NCI-H526 (cell line): ENCODE measurements around the gene SLC1A7.
"Not testable (repeated sequence)": the region's sequence is repeated elsewhere in the genome, so short reads cannot be mapped to it uniquely, and the experiment has no call there.

ENCODE experiments used
- DNase-seq, 2 experiments: peaks; one replicate each; lab custom pipeline; 2025; lab: John Stamatoyannopoulos, UW

SLC1A7 gene

GRCh38 chr1:53142226-53142853 is at the start of gene SLC1A7:
TSS of gene SLC1A7 (minus strand) at chr1:53142638. CDS start at chr1:53142449, 189 bp downstream.
- DNase-seq = no peak

GRCh38 chr1:53190210-53190611 is 47.8 kb upstream of the SLC1A7 start:
- DNase-seq = no peak

- no peak for DNase-seq
These were observed 46.6 kb upstream of the SLC1A7 start for GRCh38 chr1:53189061-53189460.

DNA sequence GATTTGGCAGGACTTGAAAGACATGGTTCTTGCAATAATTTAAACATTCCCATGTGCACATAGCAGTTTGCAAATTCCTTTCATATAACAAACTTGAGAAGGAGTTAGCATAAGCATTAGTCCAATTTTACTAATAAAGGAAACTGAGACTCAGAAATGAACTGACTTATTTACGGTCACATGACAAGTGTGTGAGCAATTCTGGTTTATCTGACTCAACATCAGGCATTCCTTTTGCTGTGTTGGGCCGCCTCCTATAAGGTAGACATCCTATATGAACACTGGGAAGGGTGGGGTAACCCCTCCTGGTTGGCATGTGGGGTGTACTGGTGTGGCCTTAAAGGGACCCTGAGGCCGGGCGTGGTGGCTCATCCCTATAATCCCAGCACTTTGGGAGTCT is 45.7 kb upstream of the SLC1A7 start:
- DNase-seq = no peak

GRCh38 chr1:53187401-53187800 is 45.0 kb upstream of the SLC1A7 start:
- no peak for DNase-seq

DNA sequence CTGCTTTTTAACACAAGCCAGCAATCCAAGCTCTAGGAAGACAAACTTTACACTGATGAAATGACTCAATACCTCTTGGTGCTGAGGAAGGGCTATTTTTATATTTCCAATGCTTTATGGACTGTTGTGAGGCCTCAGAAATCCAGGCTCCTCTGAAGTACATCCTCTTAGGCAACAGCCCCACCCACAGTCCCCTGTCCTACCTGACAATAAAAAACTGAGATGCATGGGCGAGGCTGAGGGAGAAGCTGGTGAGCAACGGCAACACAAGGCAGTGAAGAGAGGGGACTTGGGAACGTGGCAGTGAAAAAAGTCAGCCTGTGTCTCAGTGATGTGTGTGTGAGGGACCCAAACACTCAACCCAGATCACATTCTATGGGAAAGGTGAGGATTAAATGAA is 44.1 kb upstream of the SLC1A7 start:
- DNase-seq = no peak

- DNase-seq = not testable (repeated sequence)
These were observed 43.5 kb upstream of the SLC1A7 start for GRCh38 chr1:53185955-53186297.

DNA sequence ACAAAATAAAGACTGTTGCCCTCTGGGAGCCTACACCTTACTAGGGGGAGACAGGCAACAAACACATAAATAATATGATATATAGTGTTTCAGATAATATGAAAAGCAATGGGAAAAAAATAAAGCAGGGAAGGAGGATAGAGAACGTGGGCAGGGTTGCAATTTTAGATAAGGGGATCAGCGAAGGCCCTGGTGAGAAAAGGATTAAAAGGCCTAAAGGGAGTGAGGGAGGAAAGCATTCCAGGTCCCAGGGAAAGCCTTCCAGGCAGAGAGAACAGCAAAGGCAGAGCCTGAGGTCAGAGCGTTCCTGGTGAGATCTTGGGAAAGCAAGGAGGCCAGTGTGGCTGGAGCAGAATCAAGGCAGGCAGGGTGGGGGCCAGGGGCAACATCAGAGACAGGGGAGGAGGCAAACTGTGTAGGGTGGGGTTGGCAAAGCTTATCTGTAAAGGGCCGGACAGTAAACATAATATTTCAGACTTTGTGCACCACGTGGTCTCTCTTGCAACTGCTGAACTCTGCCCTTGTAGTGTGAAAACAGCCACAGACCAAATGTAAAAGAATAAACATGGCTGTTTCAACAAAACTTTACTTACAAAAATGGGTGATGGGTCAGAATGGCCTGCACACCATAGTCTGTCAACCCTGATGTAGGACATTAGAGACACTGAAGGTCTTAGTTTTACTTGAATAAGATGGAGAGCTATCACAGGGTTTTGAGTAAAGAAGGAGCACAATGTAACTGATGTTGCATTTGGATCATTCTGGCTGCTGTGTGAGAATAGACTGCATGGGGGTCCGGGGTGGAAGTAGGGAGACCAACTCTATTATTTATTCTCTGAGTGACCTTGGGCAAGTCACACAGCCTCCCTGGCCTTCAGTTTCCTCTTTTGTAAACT is 40.9 kb upstream of the SLC1A7 start:
- no peak for DNase-seq

DNA sequence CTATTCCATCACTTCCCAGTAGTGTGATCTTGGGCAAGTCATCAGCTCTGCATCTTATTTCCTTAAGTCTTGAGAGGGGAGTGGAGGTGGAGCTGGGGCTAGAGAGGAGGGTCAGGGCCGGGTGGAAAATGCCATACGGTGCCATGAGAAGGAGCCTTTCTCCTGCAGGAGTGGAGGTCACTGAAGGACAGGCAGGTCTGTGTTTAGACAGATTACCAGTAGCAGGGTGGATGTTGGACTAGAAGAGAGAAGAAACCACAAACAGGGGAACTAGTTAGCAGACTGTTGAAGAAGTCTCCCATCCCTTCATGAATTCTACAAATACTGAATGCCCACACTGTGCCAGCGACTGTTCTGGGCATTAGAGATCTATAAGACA is 40.3 kb upstream of the SLC1A7 start:
- DNase-seq = no peak

DNA sequence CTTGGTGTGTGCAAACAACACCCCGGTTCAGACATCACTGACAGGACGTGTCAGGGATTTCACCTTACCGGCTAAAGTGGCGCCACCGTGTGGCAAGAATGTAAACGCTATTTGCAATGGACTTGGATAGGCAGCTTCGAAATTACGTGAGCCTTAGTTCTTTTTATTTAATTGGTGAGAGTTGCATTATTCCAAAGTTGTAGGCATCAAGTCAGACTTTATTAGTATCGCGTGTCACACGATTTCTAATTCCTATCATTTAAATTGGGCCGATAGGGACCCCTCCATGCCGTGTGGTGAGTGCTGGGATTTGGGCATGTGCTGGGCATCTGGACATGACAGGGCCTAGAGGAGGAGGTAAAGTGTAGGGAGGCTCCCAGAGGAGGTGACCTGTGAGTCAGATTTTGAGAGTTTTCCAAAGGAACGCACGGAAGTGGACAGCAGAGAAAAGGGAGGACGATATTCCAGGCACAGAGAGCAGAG is 39.7 kb upstream of the SLC1A7 start:
- DNase-seq = peak; percentile 14 to 84

- DNase-seq = no peak
These were observed 38.5 kb upstream of the SLC1A7 start for GRCh38 chr1:53180951-53181350.

DNA sequence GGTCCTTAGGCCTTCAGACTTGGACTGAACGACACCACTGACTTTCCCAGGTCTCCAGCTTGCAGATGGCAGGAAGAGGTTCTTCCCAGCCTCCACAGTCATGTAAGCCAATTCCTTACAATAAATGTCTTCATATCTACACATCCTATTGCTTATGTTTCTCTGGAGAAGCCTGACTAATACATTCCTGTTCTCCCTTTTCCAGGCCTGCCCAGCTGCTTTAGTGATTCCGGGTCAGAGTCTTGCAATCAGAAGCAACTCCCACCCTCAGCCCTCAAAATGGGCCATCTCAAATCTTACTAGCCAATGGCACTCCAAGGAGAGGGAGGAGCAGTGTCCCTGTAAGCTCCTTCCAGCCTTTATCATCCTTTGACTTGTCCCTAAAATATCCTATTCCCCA is 37.8 kb upstream of the SLC1A7 start:
- no peak for DNase-seq

DNA sequence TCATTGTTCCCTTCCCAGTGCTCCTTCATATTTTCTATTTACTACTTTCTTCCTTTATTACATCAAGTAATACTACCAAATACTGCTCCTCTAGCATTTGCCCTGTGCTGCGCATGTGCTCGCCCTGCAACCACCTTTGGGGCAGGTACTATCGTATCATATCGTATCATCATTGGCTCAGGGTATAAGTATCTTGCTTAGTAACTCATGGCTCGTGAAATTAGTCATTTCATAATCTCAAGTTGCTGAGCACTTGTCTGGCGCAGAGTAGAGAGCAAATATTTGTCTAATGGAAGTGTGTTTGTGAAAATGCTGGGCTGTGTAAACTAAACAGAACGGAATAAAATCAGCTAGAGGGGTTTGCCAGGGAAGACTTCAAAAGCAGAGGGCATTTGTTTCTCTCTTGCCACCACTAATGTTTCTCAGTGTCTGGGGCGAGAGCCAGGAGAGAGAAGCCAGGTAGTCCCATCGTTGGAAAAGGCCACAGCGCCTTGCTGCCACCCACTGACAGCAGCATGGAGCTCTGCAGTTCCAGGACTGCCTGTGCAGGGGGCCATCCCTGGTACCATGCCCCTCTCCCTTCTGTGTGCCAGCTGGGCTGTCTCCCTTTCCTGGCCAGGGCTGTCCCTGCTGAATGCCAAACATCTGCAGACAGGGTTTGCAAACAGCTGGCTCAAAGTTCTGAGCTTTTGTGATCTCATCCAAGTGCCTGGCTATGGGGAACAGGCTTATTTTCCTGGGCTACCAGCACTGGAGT is 34.2 kb upstream of the SLC1A7 start:
- peak in 1 of 2 experiments; percentile 10 for DNase-seq

GRCh38 chr1:53174971-53175913 is 32.8 kb upstream of the SLC1A7 start:
- DNase-seq = no peak

GRCh38 chr1:53172426-53173128 is 30.1 kb upstream of the SLC1A7 start:
- DNase-seq = peak; percentile 29 to 41

GRCh38 chr1:53166912-53167311 is 24.5 kb upstream of the SLC1A7 start:
- no peak for DNase-seq

- no peak for DNase-seq
These were observed 23.9 kb upstream of the SLC1A7 start for GRCh38 chr1:53166366-53166765.

GRCh38 chr1:53165408-53165961 is 23.0 kb upstream of the SLC1A7 start:
- no peak for DNase-seq

DNA sequence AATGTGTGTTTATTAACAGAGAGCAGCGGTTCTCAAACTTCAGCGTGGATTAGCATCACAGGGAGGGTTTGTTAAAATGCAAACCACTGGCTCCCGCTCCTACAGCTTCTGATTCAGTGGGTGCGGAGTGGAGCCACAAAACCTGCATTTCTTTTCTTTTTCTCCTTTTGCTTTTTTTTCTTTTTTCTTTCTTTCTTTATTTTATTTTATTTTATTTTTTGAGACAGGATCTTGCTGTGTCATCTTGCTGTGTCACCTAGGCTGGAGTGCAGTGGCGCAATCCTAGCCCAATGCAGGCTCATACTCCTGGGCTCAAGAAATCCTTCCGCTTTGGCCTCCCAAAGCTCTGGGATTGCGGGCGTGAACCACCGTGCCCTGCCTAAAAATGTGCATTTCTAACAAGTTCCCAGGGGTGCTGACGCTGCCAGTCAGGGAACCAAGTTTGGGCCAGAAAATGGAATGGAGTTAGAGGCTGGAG is 20.9 kb upstream of the SLC1A7 start:
- no peak for DNase-seq

GRCh38 chr1:53162621-53163020 is 20.2 kb upstream of the SLC1A7 start:
- DNase-seq = no peak
